IPS-NIHi7 (cell line): ENCODE data around the gene ZNF467.

Source experiments
- DNase-seq: peaks from one replicate; pipeline ENCODE4 v3.0.0; 2012; ENCODE audit warnings: mixed read lengths; ENCODE audit errors: extremely low spot score

ZNF467 gene

GRCh38 chr7:149773446-149774236 lies at the start of gene ZNF467:
TSS of gene ZNF467 (minus strand) at chr7:149773588. CDS start at chr7:149771032, 2,556 bp downstream.
- no peak for DNase-seq

- no peak for DNase-seq
Measured at GRCh38 chr7:149822353-149822943, 49.1 kb upstream of the ZNF467 start.

DNA sequence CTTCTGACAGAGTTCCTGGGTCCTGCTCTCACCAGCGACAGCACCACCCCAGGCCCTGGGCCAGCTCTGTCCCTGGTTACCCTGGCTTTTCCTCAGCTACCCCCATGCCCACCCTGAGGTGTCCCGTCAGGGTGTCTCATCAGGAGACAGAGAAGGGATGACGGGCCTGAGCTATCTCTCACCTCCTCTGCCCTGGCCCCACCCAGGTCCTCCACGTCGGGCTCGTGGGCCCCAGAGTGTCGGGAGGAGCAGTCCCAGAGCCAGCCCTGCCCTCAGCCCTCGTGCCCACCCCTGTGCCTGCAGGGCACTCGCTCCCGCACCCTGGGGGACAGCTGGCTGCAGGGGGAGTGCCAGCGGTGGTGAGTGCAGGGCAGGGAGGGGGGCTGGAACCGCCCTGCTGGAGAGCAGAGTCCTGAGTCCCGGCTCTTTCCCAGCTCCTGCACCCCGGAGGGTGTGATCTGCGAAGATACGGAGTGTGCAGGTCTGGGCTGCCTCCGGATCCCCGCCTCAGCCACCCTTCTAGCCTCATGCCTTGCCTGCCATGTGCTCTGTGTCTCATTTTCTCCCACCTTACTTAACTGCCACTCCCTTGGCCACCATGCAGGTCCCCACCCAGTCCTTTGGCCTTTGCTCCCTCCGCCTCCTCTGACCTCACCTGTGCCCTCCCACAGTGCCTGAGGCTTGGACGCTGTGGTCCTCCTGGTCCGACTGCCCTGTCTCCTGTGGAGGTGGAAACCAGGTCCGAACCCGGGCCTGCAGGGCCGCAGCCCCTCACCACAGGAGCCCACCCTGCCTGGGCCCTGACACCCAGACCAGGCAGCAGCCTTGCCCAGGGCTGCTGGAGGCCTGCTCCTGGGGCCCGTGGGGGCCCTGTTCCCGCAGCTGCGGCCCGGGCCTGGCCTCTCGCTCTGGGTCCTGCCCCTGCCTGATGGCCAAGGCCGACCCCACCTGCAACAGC lies 48.1 kb upstream of the ZNF467 start:
- DNase-seq, result no peak

DNA sequence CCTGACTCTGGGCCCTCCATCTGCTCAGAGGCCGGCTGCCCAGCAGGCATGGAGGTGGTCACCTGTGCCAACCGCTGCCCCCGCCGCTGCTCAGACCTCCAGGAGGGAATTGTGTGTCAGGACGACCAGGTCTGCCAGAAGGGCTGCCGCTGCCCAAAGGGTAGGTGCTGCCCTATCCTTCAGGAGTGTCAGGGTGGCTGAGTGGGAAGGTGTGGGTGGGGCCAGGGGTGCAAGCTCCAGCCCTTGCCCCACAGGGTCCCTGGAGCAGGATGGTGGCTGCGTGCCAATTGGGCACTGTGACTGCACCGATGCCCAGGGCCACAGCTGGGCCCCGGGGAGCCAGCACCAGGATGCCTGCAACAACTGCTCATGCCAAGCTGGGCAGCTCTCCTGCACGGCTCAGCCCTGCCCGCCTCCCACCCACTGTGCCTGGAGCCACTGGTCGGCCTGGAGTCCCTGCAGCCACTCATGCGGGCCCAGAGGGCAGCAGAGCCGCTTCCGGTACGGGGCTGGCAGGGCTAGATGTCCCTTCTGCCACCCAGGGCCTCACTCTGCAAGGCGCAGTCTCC lies 47.3 kb upstream of the ZNF467 start:
- no peak for DNase-seq

- no peak for DNase-seq
Measured at GRCh38 chr7:149819961-149820340, 46.6 kb upstream of the ZNF467 start.

DNA sequence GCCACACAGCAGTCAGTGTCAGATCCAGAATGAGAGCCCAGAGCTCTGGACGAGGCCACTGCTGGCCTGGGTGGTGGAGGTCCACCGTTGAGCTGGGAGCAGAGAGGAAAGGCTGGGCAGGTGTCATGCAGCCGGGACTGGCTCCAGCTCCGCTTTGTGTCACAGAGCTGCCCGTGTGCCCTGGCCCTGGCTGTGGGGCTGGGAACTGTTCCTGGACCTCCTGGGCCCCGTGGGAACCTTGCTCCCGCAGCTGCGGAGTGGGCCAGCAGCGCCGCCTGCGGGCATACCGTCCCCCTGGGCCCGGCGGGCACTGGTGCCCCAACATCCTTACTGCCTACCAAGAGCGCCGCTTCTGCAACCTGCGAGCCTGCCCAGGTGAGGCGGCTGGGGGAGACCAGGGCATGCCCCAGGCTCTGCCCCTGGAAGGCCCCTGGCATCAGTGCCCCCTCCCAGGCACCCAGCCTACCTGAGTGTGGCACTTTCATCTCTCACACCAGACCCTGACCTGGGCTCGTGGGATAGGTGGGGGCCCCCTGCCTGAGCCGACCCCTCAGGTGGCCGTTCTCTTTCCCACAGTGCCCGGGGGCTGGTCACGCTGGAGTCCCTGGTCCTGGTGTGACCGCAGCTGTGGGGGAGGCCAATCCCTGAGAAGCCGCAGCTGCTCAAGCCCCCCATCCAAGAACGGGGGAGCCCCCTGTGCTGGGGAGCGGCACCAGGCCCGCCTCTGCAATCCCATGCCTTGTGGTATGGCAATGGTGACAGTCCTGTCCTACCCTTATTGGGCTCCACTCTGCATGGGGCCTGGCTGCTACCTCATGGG lies 46.0 kb upstream of the ZNF467 start:
- DNase-seq, result no peak

DNA sequence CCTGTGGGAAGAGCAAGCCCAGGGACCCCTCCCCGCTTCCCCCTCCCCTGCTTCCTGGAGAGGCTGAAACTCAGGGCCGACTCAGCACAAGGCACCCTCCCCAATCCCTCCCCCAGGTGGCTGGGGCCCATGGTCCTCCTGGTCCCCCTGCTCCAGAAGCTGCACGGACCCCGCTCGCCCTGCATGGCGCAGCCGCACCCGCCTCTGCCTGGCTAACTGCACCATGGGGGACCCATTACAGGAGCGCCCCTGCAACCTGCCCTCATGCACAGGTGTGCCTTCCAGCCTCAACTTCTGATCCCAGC lies 45.1 kb upstream of the ZNF467 start:
- DNase-seq, result no peak

GRCh38 chr7:149817836-149818535 lies 44.6 kb upstream of the ZNF467 start:
- no peak for DNase-seq

DNA sequence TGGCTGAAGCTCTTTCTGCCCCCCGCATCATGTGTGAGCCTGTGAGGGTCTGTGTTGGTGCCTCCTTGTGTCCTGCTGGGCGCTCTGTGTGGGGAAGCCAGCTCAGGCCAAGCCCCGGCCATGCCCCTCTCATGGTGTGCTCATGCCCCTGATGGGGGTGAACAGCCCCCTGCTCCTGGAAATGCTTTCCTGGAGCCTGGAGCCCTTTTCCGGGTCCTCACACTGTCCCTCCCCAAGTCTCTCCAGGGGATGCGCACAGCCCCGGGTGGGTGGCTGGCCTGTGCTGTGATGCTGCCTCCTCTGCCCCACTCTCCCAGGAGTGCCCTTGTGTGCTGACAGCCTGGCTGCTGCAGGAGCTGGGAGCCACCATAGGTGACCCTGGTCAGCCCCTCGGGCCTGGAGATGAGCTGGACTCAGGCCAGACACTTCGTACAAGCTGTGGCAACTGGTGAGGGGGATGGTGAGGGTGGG lies 43.9 kb upstream of the ZNF467 start:
- DNase-seq, result no peak

GRCh38 chr7:149816794-149817193 lies 43.4 kb upstream of the ZNF467 start:
- DNase-seq, result no peak

GRCh38 chr7:149816267-149816751 lies 42.9 kb upstream of the ZNF467 start:
- DNase-seq, result no peak

DNA sequence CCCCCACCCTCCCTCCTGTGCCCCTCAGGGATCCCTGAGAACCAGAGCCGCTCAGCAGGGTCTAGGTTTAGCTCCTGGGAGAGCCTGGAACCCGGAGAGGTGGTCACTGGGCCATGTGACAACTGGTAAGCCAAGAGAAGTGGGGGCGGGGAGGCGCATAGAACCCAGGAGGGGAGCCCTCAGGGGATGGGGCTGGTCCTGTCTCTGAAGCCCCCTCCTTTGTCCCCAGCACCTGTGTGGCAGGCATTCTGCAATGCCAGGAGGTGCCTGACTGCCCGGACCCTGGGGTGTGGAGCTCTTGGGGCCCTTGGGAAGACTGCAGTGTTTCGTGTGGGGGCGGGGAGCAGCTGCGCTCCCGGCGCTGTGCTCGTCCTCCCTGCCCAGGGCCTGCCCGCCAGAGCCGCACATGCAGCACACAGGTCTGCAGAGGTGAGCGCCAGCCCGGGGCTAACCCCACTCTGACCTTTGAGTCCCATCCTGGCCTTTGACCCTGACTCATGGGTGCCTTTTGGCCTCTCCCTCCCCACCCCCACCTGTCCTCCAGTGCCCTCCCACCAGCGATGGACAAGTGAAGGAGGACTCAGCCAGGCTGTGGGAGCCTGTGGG lies 42.4 kb upstream of the ZNF467 start:
- DNase-seq, result no peak

GRCh38 chr7:149815121-149815520 lies 41.7 kb upstream of the ZNF467 start:
- no peak for DNase-seq

DNA sequence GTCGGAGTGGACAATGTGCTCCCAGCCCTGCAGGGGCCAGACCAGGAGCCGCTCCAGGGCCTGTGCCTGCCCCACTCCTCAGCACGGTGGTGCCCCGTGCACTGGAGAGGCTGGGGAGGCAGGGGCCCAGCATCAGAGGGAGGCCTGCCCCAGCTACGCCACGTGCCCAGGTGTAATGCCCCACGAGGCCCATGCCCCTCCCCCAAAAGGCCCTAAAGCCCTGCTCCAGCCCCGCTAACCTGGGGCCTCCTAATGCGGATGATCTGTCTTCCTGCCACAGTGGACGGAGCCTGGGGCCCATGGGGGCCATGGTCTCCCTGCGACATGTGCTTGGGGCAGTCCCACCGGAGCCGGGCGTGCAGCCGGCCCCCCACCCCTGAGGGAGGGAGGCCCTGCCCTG lies 41.1 kb upstream of the ZNF467 start:
- no peak for DNase-seq

DNA sequence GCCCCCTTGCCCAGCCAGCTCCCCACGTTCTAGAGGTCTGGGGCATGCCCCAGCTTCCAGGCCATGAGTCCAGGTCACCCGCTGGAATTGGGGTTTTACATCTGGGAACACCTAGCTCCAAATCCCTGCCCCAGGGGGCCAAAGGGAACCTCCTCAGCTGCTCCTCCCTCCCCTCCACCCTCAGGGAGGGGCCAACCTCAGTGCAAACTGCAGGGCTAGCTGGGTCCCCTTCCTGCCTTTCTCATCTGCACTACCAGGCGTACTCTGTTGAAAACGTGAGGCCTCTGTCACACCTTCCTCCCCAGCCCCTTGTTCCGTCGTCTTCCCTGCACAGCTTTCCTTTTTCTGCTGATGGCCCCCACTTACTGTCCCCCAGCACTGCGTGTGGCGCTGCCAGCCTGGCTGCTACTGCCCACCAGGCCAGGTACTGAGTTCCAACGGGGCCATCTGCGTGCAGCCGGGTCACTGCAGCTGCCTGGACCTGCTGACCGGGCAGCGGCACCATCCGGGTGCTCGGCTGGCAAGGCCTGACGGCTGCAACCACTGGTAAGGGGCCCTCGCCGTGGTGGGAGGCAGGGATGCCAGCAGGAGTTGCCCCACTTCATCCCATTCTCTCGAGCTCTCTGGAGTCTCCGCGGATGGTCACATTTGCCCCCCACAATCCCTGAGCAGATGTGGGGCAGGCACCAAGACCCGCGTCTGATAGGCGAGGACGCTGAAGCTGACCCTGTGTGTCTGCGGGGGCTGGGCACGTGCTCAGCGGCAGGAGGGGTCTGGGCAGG lies 40.1 kb upstream of the ZNF467 start:
- no peak for DNase-seq

GRCh38 chr7:149811831-149812490 lies 38.6 kb upstream of the ZNF467 start:
- no peak for DNase-seq

DNA sequence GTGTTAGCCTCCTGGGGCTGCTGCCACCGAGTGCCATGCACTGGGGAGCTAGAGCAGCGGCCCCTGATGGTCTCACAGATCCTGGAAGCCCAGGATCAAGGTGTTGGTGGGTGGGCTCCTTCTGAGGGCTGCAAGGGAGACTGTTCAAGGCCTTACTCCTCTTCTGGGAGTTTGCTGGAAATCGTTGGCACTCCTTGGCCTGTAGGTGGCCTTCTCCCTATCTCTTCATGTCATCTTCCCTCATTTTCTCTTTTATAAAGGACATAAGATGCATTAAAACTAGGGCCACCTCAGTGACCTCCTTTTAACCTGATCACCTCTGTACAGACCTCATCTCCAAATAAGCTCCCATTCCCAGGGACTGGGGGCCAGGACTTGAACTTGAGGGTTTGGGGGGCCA lies 37.8 kb upstream of the ZNF467 start:
- no peak for DNase-seq

DNA sequence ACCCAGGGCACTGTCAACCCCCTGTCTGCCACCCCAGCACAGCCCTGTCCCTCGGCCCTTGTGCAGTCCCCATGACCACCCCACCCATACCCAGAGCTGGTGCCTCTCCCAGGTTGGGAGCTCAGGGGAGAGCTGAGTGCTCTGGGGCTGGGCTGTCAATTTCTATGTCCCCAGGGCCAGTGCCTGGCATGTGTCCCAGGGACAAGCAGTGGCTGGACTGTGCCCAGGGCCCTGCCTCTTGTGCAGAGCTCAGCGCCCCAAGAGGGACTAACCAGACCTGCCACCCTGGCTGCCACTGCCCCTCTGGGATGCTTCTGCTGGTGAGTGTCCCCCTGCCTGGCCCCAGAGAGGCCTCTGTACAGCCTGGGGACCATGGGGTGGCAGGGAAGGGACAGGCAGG lies 35.8 kb upstream of the ZNF467 start:
- no peak for DNase-seq

- DNase-seq, result no peak
Measured at GRCh38 chr7:149808311-149808710, 34.9 kb upstream of the ZNF467 start.
